Posterior vena cava (tissue), 2 donors: ENCODE data around the gene CD302. TPM values are rescaled to one million over a fixed set of nuclear protein-coding genes. Genes with fewer than 3 reads are reported as not detected.
"Not testable (repeated sequence)": the region's sequence is repeated elsewhere in the genome, so short reads cannot be mapped to it uniquely, and the experiment has no call there.

Experiments used
- DNase-seq: peaks from one replicate; pipeline ENCODE4 v3.0.0-alpha.2; 2020; ENCODE audit warnings: low spot score
- intact Hi-C, 2 donors: fragments of 100-400 bp; cut with DNase I; formaldehyde crosslinking; loops; one replicate each; pipeline versions ENCODE4 v1.14.1 to v1.14.2; 2022 to 2023
- total RNA-seq, 2 donors: library from RNA; stranded (reverse); fragmentation: NEBNext Ultra II Directional; extraction: Animal tissue kit (Norgen Biotek cat#: 25700); gene quantifications; one replicate each; pipeline ENCODE4 v1.2.1, GENCODE V29; 2021
- donor health status: DM: yes; HTN: yes; CAD: no.
- donor health status: DM: yes; HTN: yes; CAD: no.

CD302 gene
- total RNA-seq, 2 donors from 2014 or later: 52.4 to 65.2 TPM

DNA sequence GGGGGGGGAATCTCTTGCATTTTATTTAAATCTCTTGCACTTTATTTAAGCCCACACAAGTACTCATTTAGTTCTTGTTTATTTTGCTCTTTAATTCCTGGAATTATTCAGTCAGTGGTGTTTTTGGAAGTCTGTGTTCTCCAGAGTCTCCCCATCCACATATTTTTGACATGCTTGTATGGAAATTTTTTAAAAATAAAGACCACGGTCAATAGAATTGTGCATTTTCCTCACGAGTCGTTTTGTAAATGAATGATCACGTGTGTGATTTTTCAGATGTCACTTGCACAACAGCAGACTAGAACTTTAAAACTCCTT is 824 bp downstream of the CD302 start:
- DNase-seq: no peak
- intact Hi-C loops: no loop called here

DNA sequence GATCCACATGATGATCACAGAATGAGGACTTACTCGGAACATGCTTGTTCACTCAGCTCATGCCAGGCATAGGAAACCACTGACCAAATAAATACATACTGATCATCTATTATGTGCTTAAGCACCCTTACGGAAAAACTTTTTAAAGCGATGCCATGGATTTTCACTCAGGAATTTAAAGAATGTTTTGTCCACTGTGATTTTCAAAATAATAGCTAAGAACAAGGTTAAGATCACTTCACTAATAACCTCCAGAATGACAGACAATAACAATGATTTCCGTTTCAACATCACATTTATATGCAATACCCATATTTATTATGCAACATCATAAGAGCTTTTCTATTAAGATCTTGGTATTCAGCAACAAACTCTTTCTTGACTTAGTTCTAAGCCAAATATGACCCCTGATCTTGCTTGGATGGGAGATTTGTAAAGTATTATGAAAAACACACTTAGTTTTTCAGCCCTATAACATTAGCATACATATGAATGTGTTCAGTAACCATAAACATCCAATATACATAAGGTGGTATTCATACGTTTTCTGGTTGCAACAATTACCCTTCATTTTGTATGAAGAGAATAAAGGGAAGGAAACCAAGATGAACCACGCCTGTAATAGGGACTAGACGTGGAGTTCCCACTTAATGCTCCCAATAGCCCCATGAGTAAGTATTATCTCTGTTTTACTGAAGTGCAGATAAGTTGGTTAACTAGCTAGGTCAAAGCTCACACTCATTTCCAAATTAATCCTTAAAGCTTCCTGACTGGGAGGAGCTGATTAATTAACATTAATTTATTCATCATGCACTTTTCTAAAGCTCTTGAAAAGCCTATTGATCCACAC is 1.9 kb downstream of the CD302 start:
- no peak for DNase-seq
- intact Hi-C loops: no loop called here

DNA sequence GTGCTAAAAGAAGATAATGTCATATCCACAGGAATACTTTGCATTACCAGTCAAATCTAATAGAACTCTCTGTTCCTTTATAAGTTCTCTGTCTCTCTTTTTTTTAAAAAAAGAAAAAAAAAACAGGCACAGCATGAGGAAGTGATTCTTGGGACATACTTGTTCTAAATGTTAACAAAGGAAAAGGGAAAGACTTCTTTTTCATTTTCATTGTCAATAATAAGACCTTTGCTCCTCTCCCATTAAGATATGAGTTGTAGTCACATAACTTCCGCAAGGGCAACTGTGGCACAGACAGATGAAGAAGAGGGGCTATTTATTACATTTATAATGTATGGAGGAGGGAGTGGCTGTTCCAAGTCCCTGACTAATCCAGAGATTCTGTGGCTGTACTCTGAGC is 4.7 kb downstream of the CD302 start:
- intact Hi-C loops: no loop called here
- no peak for DNase-seq

DNA sequence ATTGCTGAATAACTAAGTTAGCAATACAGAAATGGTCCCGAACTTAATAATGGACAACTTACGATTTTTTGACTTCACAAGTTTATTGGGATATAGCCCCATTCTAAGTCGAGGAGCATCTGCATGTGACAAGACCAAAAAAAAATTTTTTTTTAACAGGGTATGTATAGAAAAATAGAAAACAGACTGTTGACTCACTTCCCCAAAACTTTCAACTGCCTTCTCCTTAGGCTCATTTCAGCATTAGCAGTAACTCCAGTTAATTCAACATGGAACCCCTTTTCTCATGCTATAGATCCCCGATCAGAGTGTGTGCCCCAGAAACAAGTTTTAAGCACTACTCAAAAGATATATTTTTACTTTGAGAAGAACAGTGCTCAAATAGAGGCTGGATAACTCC is 5.4 kb downstream of the CD302 start:
- intact Hi-C loops: no loop called here
- DNase-seq: no peak

DNA sequence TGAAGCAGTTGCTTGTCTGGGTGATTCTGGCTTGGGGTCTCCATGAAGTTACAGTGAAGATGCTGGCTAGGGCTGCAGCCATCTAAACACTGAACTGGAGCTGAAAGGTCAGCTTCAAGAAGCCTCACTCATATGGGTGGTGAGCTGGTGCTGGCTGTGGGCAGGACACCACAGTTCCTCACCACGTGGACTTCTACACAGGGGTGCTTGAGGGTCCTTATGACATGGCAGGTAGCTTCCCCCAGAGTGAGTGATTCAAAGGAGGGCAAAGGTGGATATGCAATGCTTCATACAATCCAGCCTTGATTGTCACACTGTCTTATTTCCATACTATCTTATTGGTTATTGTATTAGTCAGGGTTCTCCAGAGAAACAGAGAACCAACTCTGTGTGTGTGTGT is 6.0 kb downstream of the CD302 start:
- intact Hi-C loops: no loop called here
- no peak for DNase-seq

DNA sequence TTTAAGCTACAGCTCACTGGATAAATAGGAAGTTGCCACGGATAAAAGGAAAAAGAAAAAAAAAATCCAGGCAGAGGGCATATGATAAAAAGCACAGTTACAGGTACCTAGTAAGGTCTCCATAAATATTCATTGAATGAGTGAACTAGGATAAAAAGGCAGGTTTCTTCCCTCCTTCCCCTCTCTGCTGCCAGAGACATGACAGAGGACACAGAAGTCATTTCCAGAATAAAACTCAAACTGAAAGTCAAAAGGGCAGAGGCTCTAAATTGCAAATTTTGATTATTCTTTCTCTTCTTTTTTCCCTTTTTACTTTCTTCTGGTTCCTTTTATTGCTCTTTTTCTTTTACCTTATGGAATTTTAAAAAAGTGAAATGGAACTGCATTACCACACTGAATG is 7.7 kb downstream of the CD302 start:
- intact Hi-C loops: no loop called here
- DNase-seq: no peak

DNA sequence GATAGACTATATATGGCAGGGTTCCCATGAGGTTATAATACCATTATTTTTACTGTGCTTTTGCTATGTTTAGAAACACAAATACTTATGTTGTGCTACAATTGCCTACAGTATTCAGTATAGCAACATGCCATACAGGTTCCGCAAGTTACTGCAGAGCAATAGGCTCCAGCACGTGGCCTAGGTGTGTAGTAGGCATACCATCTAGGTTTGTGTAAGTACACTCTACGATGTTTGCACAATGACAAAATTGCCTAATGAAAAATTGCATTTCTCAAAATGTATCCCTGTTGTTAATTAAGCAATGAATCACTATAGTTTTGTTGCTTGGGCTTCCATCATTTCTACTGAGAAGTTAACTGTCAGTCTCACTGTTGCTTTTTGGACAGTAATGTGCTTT is 9.8 kb downstream of the CD302 start:
- no peak for DNase-seq
- intact Hi-C loops: no loop called here

DNA sequence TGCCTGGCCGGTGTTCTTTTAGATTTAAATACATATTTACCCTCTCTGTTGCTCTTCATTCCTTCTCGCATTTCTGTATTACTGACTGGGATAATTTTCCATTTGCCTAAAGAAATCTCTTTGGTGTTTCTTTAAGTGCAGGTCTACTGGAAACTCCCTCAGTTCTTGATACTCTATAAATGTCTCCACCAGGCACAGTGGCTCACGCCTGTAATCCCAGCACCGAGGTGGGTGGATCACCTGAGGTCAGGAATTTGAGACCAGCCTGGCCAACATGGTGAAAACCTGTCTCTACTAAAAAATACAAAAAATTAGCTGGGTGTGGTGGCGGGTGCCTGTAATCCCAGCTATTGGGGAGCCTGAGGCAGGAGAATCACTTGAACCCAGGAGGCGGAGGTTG is 10.4 kb downstream of the CD302 start:
- DNase-seq, intact Hi-C loops: not testable (repeated sequence)

DNA sequence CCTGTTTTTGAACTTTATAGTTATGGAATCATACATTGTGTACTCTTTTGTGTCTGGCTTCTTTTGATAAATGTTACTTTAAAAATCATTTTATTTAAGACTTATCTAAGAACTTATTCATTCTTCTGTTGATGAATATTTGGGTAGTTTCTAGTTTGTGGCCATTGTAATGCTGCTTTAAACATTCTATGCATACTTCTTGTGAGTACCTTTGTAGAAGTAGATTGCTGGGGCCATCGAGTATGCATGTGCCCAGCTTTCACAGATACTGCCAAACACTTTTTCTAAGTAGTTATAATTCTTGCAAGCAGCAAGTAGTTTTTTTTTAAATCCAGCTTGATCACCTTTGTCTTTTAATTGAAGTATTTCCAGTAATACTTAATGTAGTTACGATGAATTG is 11.1 kb downstream of the CD302 start:
- no peak for DNase-seq
- intact Hi-C loops: no loop called here

DNA sequence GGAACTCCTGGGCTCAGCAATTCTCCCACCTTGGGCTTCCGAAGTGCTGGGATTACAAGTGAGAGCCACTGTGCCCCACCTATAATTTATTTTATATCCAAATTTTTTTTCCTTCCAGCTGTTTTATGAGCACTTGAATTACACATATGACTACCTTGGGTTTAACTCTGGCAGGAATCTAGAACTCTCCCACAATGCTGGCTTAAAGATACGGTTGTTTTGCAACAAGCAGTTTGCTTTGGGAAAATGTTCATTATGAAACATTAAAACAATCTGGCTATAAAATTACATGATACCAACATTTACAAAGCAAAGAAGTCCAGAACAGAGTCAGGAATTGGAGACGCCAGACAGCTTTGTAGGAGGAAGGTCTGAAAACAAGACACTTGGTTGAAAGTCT is 12.8 kb downstream of the CD302 start:
- no peak for DNase-seq
- intact Hi-C loops: no loop called here

DNA sequence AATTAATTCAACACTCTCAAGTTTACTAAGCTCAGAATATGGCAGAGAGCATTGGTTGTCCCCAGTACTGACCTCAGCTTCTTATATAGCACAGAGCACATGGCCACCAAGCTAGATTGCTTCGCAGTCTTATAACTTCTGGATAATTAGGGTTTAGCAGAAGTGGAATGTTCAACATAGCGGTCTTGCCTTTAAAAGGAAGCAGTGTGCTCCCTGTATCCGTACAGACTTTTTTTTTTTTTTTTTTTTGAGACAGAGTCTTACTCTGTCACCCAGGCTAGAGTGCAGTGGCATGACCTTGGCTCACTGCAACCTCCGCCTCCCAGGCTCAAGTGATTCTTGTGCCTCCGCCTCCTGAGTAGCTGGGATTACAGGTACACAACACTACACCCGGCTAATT is 13.3 kb downstream of the CD302 start:
- intact Hi-C loops: not testable (repeated sequence)

DNA sequence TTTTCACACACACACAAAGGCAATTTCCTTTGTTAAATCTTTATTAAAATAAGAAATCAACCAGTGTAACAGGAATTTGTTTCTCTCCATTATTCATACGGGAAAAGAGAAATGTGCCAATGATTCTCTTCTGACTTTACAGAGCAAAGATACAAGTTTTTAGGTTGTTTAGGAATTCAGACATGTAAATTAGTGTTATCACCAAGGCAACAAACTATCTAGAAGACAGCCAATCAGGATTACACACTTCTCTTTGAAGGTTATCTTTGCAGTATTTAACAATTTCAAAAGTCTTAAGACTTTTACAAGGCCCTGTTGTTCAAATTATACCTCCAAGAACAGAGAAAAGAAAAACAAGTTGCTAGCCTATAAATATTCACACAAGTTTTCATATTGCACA is 14.5 kb downstream of the CD302 start:
- intact Hi-C loops: no loop called here
- no peak for DNase-seq

More for the DNA sequence above, 13.3 kb downstream of the CD302 start:
- not testable (repeated sequence) for DNase-seq

DNA sequence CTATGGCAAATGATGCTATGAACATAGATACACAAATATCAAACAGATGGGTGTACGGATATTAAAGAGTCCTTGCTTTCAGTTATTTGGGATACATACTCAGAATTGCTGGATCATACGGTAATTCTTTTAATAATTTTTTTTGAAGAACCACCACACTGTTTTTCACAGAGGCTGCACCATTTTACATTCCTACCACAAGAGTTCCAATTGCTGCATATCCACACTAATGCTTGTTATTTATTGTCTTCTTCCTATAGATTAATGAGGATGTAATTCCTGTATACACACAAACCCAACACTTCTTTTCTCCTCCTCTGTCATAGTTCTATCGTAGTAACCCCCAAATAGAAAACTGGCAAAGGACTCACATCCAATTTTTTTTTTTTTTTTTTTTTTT is 21.7 kb downstream of the CD302 start:
- intact Hi-C loops: no loop called here
- no peak for DNase-seq

DNA sequence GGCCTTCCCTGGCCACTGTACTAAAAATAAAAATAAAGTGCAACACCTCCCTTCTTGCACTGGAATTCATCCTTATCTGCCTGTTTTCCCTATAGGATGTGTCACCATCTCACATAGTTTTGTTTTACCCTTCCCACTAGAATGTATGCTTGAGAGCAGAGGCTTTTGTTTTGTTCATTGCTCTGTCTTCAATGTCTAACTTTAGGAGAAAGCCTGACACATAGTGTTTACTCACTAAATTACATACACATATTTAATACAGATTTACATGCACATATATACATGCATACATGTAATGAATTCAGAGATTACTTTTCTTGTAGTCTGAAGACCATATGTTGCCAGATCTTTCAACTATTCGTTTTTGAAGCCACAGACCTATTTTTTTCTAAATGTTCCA is 23.0 kb downstream of the CD302 start:
- DNase-seq: no peak
- intact Hi-C loops: no loop called here

DNA sequence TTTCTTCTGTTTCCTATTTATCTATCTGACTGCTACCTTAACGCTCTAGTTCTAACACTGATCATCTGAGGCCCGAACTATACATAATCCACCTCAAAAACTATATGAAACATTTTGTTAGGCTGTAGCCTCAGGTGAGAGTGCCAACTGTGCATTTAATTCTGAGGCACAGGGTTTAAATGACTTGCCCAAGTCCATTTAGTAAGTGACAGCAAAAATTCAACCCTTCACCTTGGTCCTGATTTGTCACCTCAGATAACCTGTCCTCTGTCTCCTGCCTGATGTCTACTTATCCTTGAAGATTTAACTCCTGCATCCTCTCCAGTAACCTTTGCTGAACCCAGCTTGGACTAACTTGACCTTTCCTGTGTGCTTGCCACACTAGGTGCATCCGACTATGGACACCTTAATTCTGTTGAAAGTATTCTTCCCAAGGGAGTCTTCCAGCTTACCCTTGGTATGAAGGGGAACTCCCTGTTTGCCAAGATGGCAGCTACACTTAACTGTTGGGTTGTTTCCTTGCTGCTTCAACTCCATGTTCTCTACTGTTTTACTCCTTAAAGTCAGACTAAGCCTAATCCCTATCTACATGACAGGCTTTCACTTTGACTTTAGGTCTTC is 23.5 kb downstream of the CD302 start:
- DNase-seq: no peak
- intact Hi-C loops: no loop called here

DNA sequence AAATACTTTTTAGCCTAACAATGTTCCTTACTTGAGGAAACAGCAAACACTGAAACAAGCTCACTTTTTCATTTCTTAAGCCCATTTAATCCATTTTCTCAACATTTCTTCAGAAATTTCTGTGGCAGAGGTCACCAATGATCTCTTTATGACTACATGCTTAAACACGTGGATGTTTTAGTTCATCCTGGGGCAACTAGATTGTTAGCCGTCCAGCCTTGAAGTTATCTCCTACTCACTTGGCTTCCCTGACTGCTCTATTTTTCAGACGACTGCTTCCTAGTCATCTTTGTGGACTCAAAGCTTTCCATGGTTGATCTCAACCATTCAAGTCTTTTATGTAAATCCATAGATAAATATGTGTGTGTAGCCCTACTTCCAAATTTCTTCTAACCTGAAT is 24.1 kb downstream of the CD302 start:
- DNase-seq: no peak
- intact Hi-C loops: no loop called here

DNA sequence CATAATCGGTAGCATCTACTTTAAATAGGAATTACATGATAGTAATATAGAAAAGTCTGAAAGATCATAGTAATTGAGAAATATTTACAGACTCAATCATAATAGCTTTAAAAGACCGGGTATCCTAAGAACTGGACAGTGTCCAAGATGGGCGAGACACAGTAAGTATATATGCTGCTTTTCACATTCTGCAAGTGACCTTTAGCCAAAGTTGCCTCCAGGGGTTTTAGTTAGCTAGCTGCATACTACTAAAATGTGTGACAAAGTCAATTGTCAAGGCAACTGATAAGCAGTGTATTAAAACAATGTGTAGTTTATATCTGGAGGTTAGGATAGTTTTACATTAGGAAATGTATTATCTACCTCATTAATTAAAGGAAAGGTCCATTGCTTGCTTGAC is 24.6 kb downstream of the CD302 start:
- DNase-seq: no peak
- intact Hi-C loops: no loop called here

DNA sequence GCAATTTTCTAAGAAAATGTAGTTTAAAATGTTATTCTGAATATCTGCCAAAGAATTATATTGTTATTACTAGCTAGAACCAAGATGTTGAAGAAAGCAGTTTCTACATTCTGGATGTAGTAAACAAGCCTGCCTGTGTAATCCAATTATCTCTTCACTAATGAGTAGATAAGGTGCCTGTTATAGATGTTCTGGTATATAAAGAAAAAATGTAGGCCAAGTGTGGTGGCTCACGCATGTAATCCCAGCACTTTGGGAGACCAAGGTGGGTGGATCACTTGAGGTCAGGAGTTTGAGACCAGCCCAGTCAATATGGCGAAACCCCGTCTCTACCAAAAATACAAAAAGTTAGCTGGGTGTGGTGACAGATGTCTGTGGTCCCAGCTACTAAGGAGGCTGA is 28.9 kb downstream of the CD302 start:
- intact Hi-C loops: no loop called here
- DNase-seq: no peak

DNA sequence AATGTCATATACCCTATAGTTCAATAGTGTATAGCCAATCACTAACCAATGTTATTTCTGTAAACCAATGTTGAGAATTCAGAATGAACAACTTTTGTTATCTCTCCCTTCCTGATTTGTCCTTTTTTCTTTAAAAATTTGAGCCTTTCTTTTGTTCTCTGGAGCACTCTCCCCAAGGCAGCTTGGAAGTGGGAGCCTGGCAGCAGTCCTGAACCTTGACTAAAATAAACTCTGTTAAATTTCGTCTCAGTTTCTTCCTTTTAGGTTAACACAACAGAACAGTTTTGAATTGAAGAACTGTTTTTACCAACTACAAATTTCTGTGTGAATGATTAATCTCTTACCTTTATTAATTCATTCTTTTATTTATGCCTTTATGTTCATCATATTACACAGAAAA is 35.9 kb downstream of the CD302 start:
- no peak for DNase-seq
- intact Hi-C loops: no loop called here

DNA sequence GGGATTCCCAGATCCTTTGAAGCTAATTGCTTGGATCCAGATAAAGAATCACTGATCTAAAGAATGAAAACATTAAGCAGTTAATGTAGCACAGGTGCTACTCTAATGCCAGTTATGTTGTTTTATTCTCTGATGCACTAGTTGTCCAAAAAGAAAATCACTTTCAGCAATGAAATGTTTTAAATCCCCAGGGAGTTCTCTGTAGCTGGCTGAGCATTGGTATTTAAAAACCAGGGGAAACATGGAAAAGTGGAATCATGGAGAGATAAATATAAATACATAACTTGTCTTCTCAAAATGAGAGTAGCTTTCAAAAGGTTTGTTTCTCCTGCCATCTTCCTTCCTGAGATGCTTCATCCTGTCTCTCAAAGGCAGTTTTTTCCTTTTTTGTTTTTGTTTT is 37.7 kb downstream of the CD302 start:
- no peak for DNase-seq
- intact Hi-C loops: no loop called here

DNA sequence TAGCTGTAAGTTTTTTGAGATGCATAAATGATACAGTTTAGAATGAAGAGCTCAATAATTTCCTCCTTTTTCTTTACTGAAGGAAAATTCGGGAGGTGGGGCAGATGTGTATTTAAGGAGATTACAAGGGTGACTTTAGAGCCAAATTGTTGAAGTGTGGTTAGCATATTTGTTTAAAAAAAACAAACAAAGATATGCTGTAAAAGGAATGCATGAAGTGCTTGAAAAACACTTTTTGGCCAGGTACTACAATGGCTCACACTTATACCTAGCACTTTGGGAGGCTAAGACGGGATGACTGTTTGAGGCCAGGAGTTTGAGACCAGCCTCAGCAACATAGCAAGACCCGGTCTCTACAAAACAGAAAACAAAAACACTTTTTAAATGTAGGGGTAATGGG is 38.4 kb downstream of the CD302 start:
- intact Hi-C loops: no loop called here
- DNase-seq: no peak
